Right atrium auricular region (tissue), 2 donors: ENCODE results near the gene ZNF469. TPM values are rescaled to one million over a fixed set of nuclear protein-coding genes. Genes with fewer than 3 reads are reported as not detected.

Source experiments
- DNase-seq: peaks from one replicate; pipeline ENCODE4 v3.0.0-alpha.2; 2019; ENCODE audit warnings: low spot score
- H3K27ac ChIP-seq, 2 donors: fragments of 200-600 bp; sonication (generic); 1 replicate in 1 of 2; 2 replicates in 1 of 2; pipeline ENCODE4 v1.5.1; 2016 to 2019
- H3K27me3 ChIP-seq, 2 donors: fragments of 200-600 bp; sonication (generic); one replicate each; pipeline versions ENCODE4 v1.5.1 to v1.6.0; 2017 to 2019
- H3K36me3 ChIP-seq: fragments of 200-600 bp; sonication (generic); one replicate; pipeline ENCODE4 v1.5.1; 2016
- H3K4me1 ChIP-seq, 2 donors: fragments of 200-600 bp; sonication (generic); one replicate each; pipeline versions ENCODE4 v1.5.1 to v1.6.0; 2017 to 2019
- H3K4me3 ChIP-seq, 2 donors: fragments of 200-600 bp; sonication (generic); 1 replicate in 1 of 2; 2 replicates in 1 of 2; pipeline ENCODE4 v1.5.1; 2017 to 2019; ENCODE audit warnings: mild to moderate bottlenecking in 1 of 2, moderate library complexity in 1 of 2
- H3K9me3 ChIP-seq, 2 donors: fragments of 200-600 bp; sonication (generic); one replicate each; pipeline ENCODE4 v1.5.1; 2019
- CTCF ChIP-seq, 2 donors: fragments of 200-600 bp; sonication (generic); IDR thresholded peaks; one replicate each; pipeline ENCODE4 v1.5.1; 2019; ENCODE audit warnings: antibody characterized with exemption in 2 of 2
- total RNA-seq, 2 donors: library from RNA; depleted of rRNA; stranded (reverse); fragments of >200 nt; gene quantifications; one replicate each; pipeline ENCODE4 v1.1.0, GENCODE V29; 2016

ZNF469 gene
- total RNA-seq, 2 donors from 2014 or later: 0.56 to 0.83 TPM

GRCh38 chr16:88361775-88362174 lies 21.0 kb upstream of the ZNF469 start:
- Histone ChIP-seq H3K27me3 (no peaks in the 10 kb centered on the region), H3K36me3 (no peaks in the 10 kb centered on the region)
- no peak for DNase-seq

GRCh38 chr16:88363239-88363891 lies 19.4 kb upstream of the ZNF469 start:
- Histone ChIP-seq H3K27ac (no peak overlapping the region), H3K4me3 (no peak overlapping the region), H3K27me3 (no peaks in the 10 kb centered on the region), H3K9me3 (peaks cover 0 to 7% of the 10 kb centered on the region in 2 donors), H3K36me3 (no peaks in the 10 kb centered on the region), H3K4me1 (no peaks in the 10 kb centered on the region)
- TF ChIP-seq CTCF (IDR thresholded peaks at IDR 0.05): no peak
- no peak for DNase-seq

More at GRCh38 chr16:88361775-88362174, 21.0 kb upstream of the ZNF469 start:
- Histone ChIP-seq H3K9me3 (peaks cover 0 to 7% of the 10 kb centered on the region in 2 donors), H3K4me1 (no peaks in the 10 kb centered on the region), H3K27ac (no peak overlapping the region), H3K4me3 (no peak overlapping the region)
- no peak for TF ChIP-seq CTCF (IDR thresholded peaks at IDR 0.05)

- DNase-seq: no peak
- Histone ChIP-seq H3K27me3 (no peaks in the 10 kb centered on the region), H3K4me3 (no peak overlapping the region), H3K9me3 (peaks cover 0 to 7% of the 10 kb centered on the region in 2 donors), H3K4me1 (no peaks in the 10 kb centered on the region), H3K27ac (no peak overlapping the region), H3K36me3 (no peaks in the 10 kb centered on the region)
- no peak for TF ChIP-seq CTCF (IDR thresholded peaks at IDR 0.05)
These were observed 17.4 kb upstream of the ZNF469 start for GRCh38 chr16:88365244-88365865.

- no peak for DNase-seq
- no peak for TF ChIP-seq CTCF (IDR thresholded peaks at IDR 0.05)
- H3K4me3 ChIP-seq: no peak overlapping the region
- peaks cover 0 to 7% of the 10 kb centered on the region in 2 donors for H3K9me3 ChIP-seq
- no peaks in the 10 kb centered on the region for H3K4me1 ChIP-seq
- H3K27me3 ChIP-seq: no peaks in the 10 kb centered on the region
- H3K27ac ChIP-seq: no peak overlapping the region
- no peaks in the 10 kb centered on the region for H3K36me3 ChIP-seq
These were observed 16.6 kb upstream of the ZNF469 start for GRCh38 chr16:88366032-88366703.

GRCh38 chr16:88366704-88367047 lies 16.1 kb upstream of the ZNF469 start:
- H3K4me3 ChIP-seq: no peak overlapping the region
- H3K4me1 ChIP-seq: no peaks in the 10 kb centered on the region
- no peak overlapping the region for H3K27ac ChIP-seq
- H3K9me3 ChIP-seq: peaks cover 0 to 7% of the 10 kb centered on the region in 2 donors
- H3K27me3 ChIP-seq: no peaks in the 10 kb centered on the region
- no peaks in the 10 kb centered on the region for H3K36me3 ChIP-seq
- no peak for DNase-seq
- no peak for TF ChIP-seq CTCF (IDR thresholded peaks at IDR 0.05)
